Fibroblast of mammary gland (primary cell): ENCODE measurements around the gene PLAAT4.
"Not testable (repeated sequence)": the region's sequence is repeated elsewhere in the genome, so short reads cannot be mapped to it uniquely, and the experiment has no call there.

ENCODE experiments used
- DNase-seq: peaks from one replicate; pipeline ENCODE4 v3.0.0-alpha.2; 2010; ENCODE audit warnings: low read depth
- H3K4me3 ChIP-seq: 2 replicates; pipeline ENCODE4 v1.5.1; 2011; ENCODE audit warnings: low read depth, mild to moderate bottlenecking, low read length, moderate library complexity; ENCODE audit not compliant: control insufficient read depth
- TF ChIP-seq, protein P1 (sequence below): conservative IDR thresholded peaks from 2 replicates; pipeline ENCODE4 v1.5.1; 2011; ENCODE audit warnings: low read depth, low read length, inconsistent platforms; ENCODE audit not compliant: control insufficient read depth, insufficient read depth

Gene PLAAT4

GRCh38 chr11:63518548-63518947 lies 18.1 kb upstream of the PLAAT4 start:
- H3K4me3 ChIP-seq, result no peak overlapping the region
- TF ChIP-seq, protein P1, sequence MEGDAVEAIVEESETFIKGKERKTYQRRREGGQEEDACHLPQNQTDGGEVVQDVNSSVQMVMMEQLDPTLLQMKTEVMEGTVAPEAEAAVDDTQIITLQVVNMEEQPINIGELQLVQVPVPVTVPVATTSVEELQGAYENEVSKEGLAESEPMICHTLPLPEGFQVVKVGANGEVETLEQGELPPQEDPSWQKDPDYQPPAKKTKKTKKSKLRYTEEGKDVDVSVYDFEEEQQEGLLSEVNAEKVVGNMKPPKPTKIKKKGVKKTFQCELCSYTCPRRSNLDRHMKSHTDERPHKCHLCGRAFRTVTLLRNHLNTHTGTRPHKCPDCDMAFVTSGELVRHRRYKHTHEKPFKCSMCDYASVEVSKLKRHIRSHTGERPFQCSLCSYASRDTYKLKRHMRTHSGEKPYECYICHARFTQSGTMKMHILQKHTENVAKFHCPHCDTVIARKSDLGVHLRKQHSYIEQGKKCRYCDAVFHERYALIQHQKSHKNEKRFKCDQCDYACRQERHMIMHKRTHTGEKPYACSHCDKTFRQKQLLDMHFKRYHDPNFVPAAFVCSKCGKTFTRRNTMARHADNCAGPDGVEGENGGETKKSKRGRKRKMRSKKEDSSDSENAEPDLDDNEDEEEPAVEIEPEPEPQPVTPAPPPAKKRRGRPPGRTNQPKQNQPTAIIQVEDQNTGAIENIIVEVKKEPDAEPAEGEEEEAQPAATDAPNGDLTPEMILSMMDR, result no peak
- DNase-seq, result peak; percentile 76

GRCh38 chr11:63520606-63521170 lies 15.9 kb upstream of the PLAAT4 start:
- peak; percentile 31 for DNase-seq
- TF ChIP-seq, protein P1, result no peak

DNA sequence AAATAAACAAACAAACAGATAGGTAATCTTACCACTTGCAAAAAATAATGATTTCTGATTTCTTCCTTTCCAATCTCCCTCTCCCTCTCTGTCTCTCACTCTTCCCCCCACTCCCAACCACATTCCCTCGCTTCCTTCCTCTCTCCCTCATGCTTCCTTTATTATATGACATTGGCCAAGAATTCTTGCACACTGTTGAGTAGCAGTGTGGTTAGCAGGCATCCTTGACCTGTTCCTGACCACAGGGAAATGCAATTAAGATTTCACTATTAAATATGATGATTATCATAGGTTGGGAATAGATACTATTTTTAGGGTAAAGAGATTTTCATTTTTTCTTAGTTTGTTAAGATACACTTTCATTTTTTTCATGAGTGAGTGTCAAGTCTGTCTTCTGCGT lies 14.7 kb upstream of the PLAAT4 start:
- DNase-seq, result no peak
- H3K4me3 ChIP-seq, result no peak overlapping the region
- TF ChIP-seq, protein P1, result no peak

More at GRCh38 chr11:63520606-63521170, 15.9 kb upstream of the PLAAT4 start:
- no peak overlapping the region for H3K4me3 ChIP-seq

DNA sequence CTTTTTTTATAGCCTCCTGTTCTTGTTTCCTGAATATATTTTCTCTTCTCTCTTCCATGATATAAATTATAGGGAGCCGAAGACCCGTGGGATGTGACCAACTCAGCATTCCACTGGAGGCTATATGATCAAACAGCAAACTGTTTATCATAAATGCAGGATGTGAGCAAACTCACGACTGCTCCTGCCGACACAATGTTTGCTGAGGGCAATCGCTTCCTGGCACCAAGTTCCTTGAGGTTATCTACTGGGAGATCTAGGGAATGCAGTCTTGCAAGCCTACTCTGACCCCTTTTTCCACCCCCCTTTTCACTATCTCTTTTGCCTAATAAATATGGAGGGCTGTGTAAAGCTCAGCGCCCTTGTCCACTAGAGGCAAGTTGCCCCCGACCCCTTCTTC lies 13.5 kb upstream of the PLAAT4 start:
- H3K4me3 ChIP-seq, result no peak overlapping the region
- TF ChIP-seq, protein P1, result no peak
- no peak for DNase-seq

GRCh38 chr11:63527667-63528066 lies 8.9 kb upstream of the PLAAT4 start:
- no peak for DNase-seq
- H3K4me3 ChIP-seq, result no peak overlapping the region
- TF ChIP-seq, protein P1, result no peak

- not testable (repeated sequence) for H3K4me3 ChIP-seq, DNase-seq
These were observed 8.5 kb upstream of the PLAAT4 start for GRCh38 chr11:63528156-63528555.

- not testable (repeated sequence) for DNase-seq, H3K4me3 ChIP-seq
These were observed 7.8 kb upstream of the PLAAT4 start for GRCh38 chr11:63528729-63529278.

GRCh38 chr11:63529373-63529772 lies 7.2 kb upstream of the PLAAT4 start:
- not testable (repeated sequence) for DNase-seq, H3K4me3 ChIP-seq

DNA sequence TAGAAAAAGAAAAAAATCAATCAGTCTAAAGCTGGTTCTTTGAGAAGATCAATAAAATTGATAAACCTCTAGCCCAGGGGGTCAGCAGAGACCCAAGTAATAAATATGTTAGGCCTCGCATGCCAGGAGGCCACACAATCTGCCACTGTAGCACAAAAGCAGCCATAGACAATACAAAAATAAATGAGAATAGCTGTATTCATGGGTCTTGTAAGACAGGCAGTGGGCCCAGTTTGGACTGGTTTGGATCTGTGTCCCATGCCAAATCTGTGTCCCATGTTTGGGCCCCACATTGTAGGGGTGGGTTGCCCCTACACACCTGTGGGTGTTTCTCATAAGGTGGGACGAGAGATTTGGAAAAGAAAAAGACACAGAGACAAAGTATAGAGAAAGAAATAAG lies 6.6 kb upstream of the PLAAT4 start:
- TF ChIP-seq, protein P1, result no peak
- no peak for DNase-seq
- H3K4me3 ChIP-seq, result no peak overlapping the region

- not testable (repeated sequence) for H3K4me3 ChIP-seq
- DNase-seq, result peak; percentile 87
These were observed 5.4 kb upstream of the PLAAT4 start for GRCh38 chr11:63531074-63531792.
